HEK293 (cell line): ENCODE measurements around the gene CLEC2A.
"Not testable (repeated sequence)": the region's sequence is repeated elsewhere in the genome, so short reads cannot be mapped to it uniquely, and the experiment has no call there.

ENCODE experiments used
- CTCF ChIA-PET: fragments of 350-600 bp; formaldehyde crosslinking; extraction: SDS; loops from one replicate; lab custom pipeline; 2021; ENCODE audit warnings: antibody characterized with exemption; lab: Yijun Ruan, JAX
- POLR2A ChIA-PET: fragments of 300-600 bp; formaldehyde crosslinking; extraction: SDS; loops from one replicate; lab custom pipeline; 2020; ENCODE audit warnings: antibody characterized with exemption, inconsistent platforms; lab: Yijun Ruan, JAX
- H3K27ac ChIP-seq: fragments of 200-500 bp; sonication (Bioruptor generic); 2 replicates; pipeline ENCODE4 v1.5.1; 2014; ENCODE audit warnings: low read depth, low read length, control low read depth, inconsistent platforms; ENCODE audit errors: extremely low read depth
- H3K36me3 ChIP-seq, 2 experiments: fragments of 200-500 bp in 1 of 2; sonication (Bioruptor generic) in 1 of 2; 1 replicate in 1 of 2; 2 replicates in 1 of 2; pipeline ENCODE4 v1.5.1; 2014 to 2017; ENCODE audit warnings: inconsistent platforms in 2 of 2, low read length in 2 of 2; ENCODE audit not compliant: control insufficient read depth in 2 of 2, insufficient read depth in 1 of 2
- H3K4me1 ChIP-seq: fragments of 200-500 bp; sonication (Bioruptor generic); 2 replicates; pipeline ENCODE4 v1.5.1; 2014; ENCODE audit warnings: mild to moderate bottlenecking, low read length, inconsistent platforms; ENCODE audit not compliant: control insufficient read depth, insufficient read depth
- H3K4me3 ChIP-seq: 2 replicates; pipeline ENCODE4 v1.5.1; 2011; ENCODE audit warnings: low read depth, mild to moderate bottlenecking, control low read depth, low read length, moderate library complexity
- H3K9me3 ChIP-seq: fragments of 200-500 bp; sonication (Bioruptor generic); 2 replicates; pipeline ENCODE4 v1.5.1; 2014; ENCODE audit warnings: low read depth, low read length, inconsistent platforms; ENCODE audit not compliant: control insufficient read depth, insufficient read depth
- IKZF3 ChIP-seq: fragments of 450-650 bp; IDR thresholded peaks from 2 replicates; pipeline ENCODE4 v1.5.0; 2018; ENCODE audit warnings: missing biosample characterization, mild to moderate bottlenecking, missing genetic modification characterization, moderate library complexity
- SALL2 ChIP-seq: fragments of 450-650 bp; formaldehyde crosslinking; IDR thresholded peaks from 2 replicates; pipeline ENCODE4 v1.5.0; 2017; ENCODE audit warnings: missing biosample characterization, mild to moderate bottlenecking, missing genetic modification characterization, borderline replicate concordance
- SP3 ChIP-seq: fragments of 450-650 bp; formaldehyde crosslinking; IDR thresholded peaks from 2 replicates; pipeline ENCODE4 v1.5.1; 2016; ENCODE audit warnings: missing biosample characterization, missing genetic modification characterization
- WT1 ChIP-seq: fragments of 450-650 bp; formaldehyde crosslinking; IDR thresholded peaks from 2 replicates; pipeline ENCODE4 v1.5.1; 2016; ENCODE audit warnings: missing biosample characterization, missing genetic modification characterization
- ZFP37 ChIP-seq: fragments of 450-650 bp; formaldehyde crosslinking; IDR thresholded peaks from 2 replicates; pipeline ENCODE4 v1.5.1; 2016; ENCODE audit warnings: missing biosample characterization, missing genetic modification characterization
- ZNF140 ChIP-seq: fragments of 450-650 bp; formaldehyde crosslinking; IDR thresholded peaks from 2 replicates; pipeline ENCODE4 v1.5.1; 2016; ENCODE audit warnings: missing biosample characterization, missing genetic modification characterization
- ZNF174 ChIP-seq: fragments of 450-650 bp; formaldehyde crosslinking; IDR thresholded peaks from 2 replicates; pipeline ENCODE4 v1.5.0; 2017; ENCODE audit warnings: missing biosample characterization, mild to moderate bottlenecking, missing genetic modification characterization
- ZNF2 ChIP-seq: fragments of 450-650 bp; formaldehyde crosslinking; IDR thresholded peaks from 2 replicates; pipeline ENCODE4 v1.5.1; 2016; ENCODE audit warnings: missing biosample characterization, missing genetic modification characterization
- ZNF214 ChIP-seq: fragments of 450-650 bp; formaldehyde crosslinking; IDR thresholded peaks from 2 replicates; pipeline ENCODE4 v1.5.1; 2017; ENCODE audit warnings: missing biosample characterization, mild to moderate bottlenecking, missing genetic modification characterization, borderline replicate concordance
- ZNF239 ChIP-seq: fragments of 450-650 bp; formaldehyde crosslinking; IDR thresholded peaks from 2 replicates; pipeline ENCODE4 v1.5.1; 2016; ENCODE audit warnings: missing biosample characterization, missing genetic modification characterization
- ZNF266 ChIP-seq: fragments of 450-650 bp; formaldehyde crosslinking; IDR thresholded peaks from 2 replicates; pipeline ENCODE4 v1.5.1; 2016; ENCODE audit warnings: missing biosample characterization, missing genetic modification characterization, low read depth
- ZNF324 ChIP-seq: fragments of 450-650 bp; formaldehyde crosslinking; IDR thresholded peaks from 2 replicates; pipeline ENCODE4 v1.5.1; 2016; ENCODE audit warnings: missing biosample characterization, missing genetic modification characterization
- ZNF473 ChIP-seq: fragments of 450-650 bp; formaldehyde crosslinking; IDR thresholded peaks from 2 replicates; pipeline ENCODE4 v1.5.1; 2017; ENCODE audit warnings: missing biosample characterization, missing genetic modification characterization
- ZNF510 ChIP-seq: fragments of 450-650 bp; formaldehyde crosslinking; IDR thresholded peaks from 2 replicates; pipeline ENCODE4 v1.5.1; 2018; ENCODE audit warnings: mild to moderate bottlenecking, missing genetic modification characterization, missing biosample characterization; ENCODE audit not compliant: insufficient replicate concordance
- ZNF555 ChIP-seq: fragments of 450-650 bp; formaldehyde crosslinking; conservative IDR thresholded peaks from 2 replicates; pipeline ENCODE4 v1.5.1; 2017; ENCODE audit warnings: missing biosample characterization, mild to moderate bottlenecking, missing genetic modification characterization, inconsistent platforms
- ZNF621 ChIP-seq: fragments of 450-650 bp; formaldehyde crosslinking; IDR thresholded peaks from 2 replicates; pipeline ENCODE4 v1.5.1; 2017; ENCODE audit warnings: missing biosample characterization, missing genetic modification characterization
- ZNF654 ChIP-seq: fragments of 450-650 bp; formaldehyde crosslinking; IDR thresholded peaks from 2 replicates; pipeline ENCODE4 v1.5.1; 2016; ENCODE audit warnings: low read depth, missing biosample characterization, missing genetic modification characterization
- ZNF660 ChIP-seq: fragments of 450-650 bp; IDR thresholded peaks from 2 replicates; pipeline ENCODE4 v1.5.1; 2018; ENCODE audit warnings: missing biosample characterization, mild to moderate bottlenecking, missing genetic modification characterization
- ZNF747 ChIP-seq: fragments of 450-650 bp; formaldehyde crosslinking; IDR thresholded peaks from 2 replicates; pipeline ENCODE4 v1.5.1; 2016; ENCODE audit warnings: missing biosample characterization, missing genetic modification characterization
- ZNF837 ChIP-seq: fragments of 450-650 bp; formaldehyde crosslinking; IDR thresholded peaks from 2 replicates; pipeline ENCODE4 v1.5.1; 2016; ENCODE audit warnings: missing biosample characterization, missing genetic modification characterization
- ZSCAN30 ChIP-seq: fragments of 450-650 bp; IDR thresholded peaks from 2 replicates; pipeline ENCODE4 v1.5.1; 2018; ENCODE audit warnings: missing biosample characterization, mild to moderate bottlenecking, missing genetic modification characterization, moderate library complexity
- TF ChIP-seq, protein P1 (sequence below): fragments of 450-650 bp; formaldehyde crosslinking; IDR thresholded peaks from 2 replicates; pipeline ENCODE4 v1.5.1; 2017; ENCODE audit warnings: missing biosample characterization, missing genetic modification characterization
- TF ChIP-seq, protein P2 (sequence below): fragments of 450-650 bp; IDR thresholded peaks from 2 replicates; pipeline ENCODE4 v1.5.1; 2018; ENCODE audit warnings: missing biosample characterization, missing genetic modification characterization

The CLEC2A gene

DNA sequence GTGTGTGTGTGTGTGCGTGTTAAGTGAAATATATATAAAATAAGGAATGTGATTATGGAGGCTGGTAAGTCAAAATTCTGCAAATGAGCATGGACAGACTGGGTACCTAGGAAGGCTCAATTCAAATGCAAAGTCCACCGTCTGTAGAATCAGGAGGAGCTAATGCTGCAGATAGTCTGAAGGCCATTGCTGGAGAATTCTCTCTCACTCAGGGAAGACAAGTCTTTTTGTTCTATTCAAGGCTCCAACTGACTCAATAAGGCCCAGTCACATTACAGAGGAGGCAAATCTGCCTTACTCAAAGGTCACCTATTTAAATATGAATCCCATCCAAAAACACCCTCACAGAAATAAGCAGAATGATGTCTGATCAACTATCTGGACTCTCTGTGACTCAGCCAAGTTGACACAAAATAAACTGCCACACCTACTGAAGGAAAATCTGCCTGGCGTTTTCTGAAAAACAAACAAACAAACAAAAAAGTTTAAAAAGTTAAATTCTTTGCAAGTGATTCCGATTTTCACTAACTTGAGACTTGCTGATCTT is 51.6 kb downstream of the CLEC2A start:
- no peak overlapping the region for H3K27ac ChIP-seq
- H3K4me3 ChIP-seq, result no peak overlapping the region
- H3K36me3 ChIP-seq, result no peaks in the 10 kb centered on the region
- no peaks in the 10 kb centered on the region for H3K4me1 ChIP-seq
- no peak for TF ChIP-seq IKZF3 (tag by site-specific recombination)
- TF ChIP-seq ZNF140, result no peak
- TF ChIP-seq ZNF837, result no peak
- TF ChIP-seq ZNF621 (tag by site-specific recombination), result no peak
- no peak for TF ChIP-seq ZNF510
- TF ChIP-seq ZNF660 (tag by site-specific recombination), result no peak
- TF ChIP-seq ZFP37, result no peak
- TF ChIP-seq ZSCAN30 (tag by site-specific recombination), result no peak
- TF ChIP-seq SP3 (tag by site-specific recombination), result no peak
- TF ChIP-seq, protein P1, sequence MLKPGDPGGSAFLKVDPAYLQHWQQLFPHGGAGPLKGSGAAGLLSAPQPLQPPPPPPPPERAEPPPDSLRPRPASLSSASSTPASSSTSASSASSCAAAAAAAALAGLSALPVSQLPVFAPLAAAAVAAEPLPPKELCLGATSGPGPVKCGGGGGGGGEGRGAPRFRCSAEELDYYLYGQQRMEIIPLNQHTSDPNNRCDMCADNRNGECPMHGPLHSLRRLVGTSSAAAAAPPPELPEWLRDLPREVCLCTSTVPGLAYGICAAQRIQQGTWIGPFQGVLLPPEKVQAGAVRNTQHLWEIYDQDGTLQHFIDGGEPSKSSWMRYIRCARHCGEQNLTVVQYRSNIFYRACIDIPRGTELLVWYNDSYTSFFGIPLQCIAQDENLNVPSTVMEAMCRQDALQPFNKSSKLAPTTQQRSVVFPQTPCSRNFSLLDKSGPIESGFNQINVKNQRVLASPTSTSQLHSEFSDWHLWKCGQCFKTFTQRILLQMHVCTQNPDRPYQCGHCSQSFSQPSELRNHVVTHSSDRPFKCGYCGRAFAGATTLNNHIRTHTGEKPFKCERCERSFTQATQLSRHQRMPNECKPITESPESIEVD (tag by site-specific recombination), result no peak
- no peak for TF ChIP-seq ZNF555 (tag by site-specific recombination)
- TF ChIP-seq WT1 (tag by site-specific recombination), result no peak
- no peak for TF ChIP-seq ZNF239
- TF ChIP-seq SALL2, result no peak
- TF ChIP-seq, all 188 proteins: peak for 0
- ChIA-PET CTCF (no interaction called here), POLR2A (interaction anchor here (0.6 kb wide), 1 partner anchor 931 kb away, joined by 3 read pairs; the partner anchor contains the start of gene M6PR)
- no peaks in the 10 kb centered on the region for H3K9me3 ChIP-seq

DNA sequence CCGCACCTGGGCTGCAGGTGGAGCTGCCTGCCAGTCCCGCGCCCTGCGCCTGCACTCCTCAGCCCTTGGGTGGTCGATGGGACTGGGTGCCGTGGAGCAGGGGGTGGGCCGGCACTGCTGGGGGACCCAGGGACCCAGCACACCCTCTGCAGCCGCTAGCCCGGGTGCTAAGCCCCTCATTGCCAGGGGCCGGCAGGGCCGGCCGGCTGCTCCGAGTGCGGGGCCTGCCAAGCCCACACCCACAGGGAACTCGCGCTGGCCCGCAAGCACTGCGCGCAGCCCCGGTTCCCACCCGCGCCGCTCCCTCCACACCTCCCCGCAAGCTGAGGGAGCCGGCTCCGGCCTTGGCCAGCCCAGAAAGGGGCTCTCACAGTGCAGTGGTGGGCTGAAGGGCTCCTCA is 56.0 kb downstream of the CLEC2A start:
- H3K9me3 ChIP-seq, POLR2A ChIA-PET, H3K27ac ChIP-seq, H3K36me3 ChIP-seq, H3K4me3 ChIP-seq, H3K4me1 ChIP-seq: not testable (repeated sequence)
- CTCF ChIA-PET, result interaction anchor here (0.7 kb wide), 1 partner anchor 125 kb away, joined by 4 read pairs; no protein-coding TSS in a partner anchor

DNA sequence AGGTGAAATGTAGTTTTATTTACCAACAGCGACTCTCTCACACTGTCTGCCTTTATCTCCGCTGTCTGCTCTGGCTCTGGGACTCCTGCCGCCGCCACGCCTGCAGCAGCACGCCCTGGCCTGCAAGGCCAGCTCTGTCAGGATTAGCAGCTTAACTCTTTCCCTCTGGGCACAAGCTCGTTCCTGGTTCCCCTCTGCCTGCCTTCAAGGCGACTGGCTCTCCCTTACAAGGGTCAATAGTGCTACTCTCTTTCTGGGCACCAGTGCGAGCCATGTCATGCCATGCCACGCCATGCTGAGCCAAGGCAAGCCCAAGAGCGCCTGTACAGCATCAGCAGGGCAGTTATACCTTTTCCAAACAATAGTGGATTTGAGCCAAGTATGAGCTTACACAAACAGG is 59.4 kb downstream of the CLEC2A start:
- no peak overlapping the region for H3K27ac ChIP-seq
- H3K36me3 ChIP-seq, result no peaks in the 10 kb centered on the region
- POLR2A ChIA-PET, result no interaction called here
- TF ChIP-seq ZNF654 (tag by site-specific recombination) (no peak), ZNF324 (tag by site-specific recombination) (no peak), ZNF747 (no peak)
- TF ChIP-seq, protein P2, sequence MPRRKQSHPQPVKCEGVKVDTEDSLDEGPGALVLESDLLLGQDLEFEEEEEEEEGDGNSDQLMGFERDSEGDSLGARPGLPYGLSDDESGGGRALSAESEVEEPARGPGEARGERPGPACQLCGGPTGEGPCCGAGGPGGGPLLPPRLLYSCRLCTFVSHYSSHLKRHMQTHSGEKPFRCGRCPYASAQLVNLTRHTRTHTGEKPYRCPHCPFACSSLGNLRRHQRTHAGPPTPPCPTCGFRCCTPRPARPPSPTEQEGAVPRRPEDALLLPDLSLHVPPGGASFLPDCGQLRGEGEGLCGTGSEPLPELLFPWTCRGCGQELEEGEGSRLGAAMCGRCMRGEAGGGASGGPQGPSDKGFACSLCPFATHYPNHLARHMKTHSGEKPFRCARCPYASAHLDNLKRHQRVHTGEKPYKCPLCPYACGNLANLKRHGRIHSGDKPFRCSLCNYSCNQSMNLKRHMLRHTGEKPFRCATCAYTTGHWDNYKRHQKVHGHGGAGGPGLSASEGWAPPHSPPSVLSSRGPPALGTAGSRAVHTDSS (tag by site-specific recombination), result no peak
- no peaks in the 10 kb centered on the region for H3K4me1 ChIP-seq
- no peak overlapping the region for H3K4me3 ChIP-seq
- CTCF ChIA-PET, result no interaction called here
- no peaks in the 10 kb centered on the region for H3K9me3 ChIP-seq

DNA sequence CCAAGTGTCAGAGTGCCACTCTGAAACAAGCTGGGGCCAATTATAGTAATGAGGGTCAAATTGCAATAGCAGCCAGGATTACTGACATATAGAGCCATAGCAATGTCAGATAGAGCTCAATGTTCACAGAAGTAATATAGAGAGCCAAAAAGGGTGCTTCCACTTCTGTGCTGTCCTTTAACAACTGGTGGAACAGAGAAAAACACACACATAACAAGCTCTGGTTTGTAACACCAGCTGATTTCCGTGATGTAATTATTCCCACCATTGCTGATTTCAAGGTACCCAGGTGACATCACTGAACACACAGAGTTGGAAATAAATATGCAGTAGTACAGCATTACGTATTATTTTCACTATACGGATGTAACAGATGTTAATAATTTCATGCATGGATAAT is 60.0 kb downstream of the CLEC2A start:
- H3K27ac ChIP-seq, result no peak overlapping the region
- CTCF ChIA-PET, result no interaction called here
- POLR2A ChIA-PET, result no interaction called here

More for the DNA sequence above, 60.0 kb downstream of the CLEC2A start:
- no peaks in the 10 kb centered on the region for H3K36me3 ChIP-seq
- H3K4me3 ChIP-seq, result no peak overlapping the region
- no peaks in the 10 kb centered on the region for H3K9me3 ChIP-seq
- H3K4me1 ChIP-seq, result no peaks in the 10 kb centered on the region
- TF ChIP-seq ZNF473 (no peak), ZNF555 (tag by site-specific recombination) (no peak), ZNF2 (no peak), ZNF174 (tag by site-specific recombination) (no peak), ZNF266 (tag by site-specific recombination) (no peak), ZNF214 (tag by site-specific recombination) (no peak)
